CD4-positive, alpha-beta T cell treated with Interleukin-1 beta for 1 hour (primary cell): Measurements from ENCODE around the gene MPG.
A peak's percentile ranks its signal among the peaks of the same experiment; 100 is the strongest.

Experiments
- DNase-seq, 2 donors: peaks; one replicate each; pipeline ENCODE4 v3.0.0-alpha.2; 2020 to 2022

Gene MPG

GRCh38 chr16:118857-119256 is 40.8 kb downstream of the MPG start:
- no peak for DNase-seq

- no peak for DNase-seq
Observed at GRCh38 chr16:119295-119694, 41.3 kb downstream of the MPG start.

- no peak for DNase-seq
Observed at GRCh38 chr16:119835-120491, 41.9 kb downstream of the MPG start.

- DNase-seq, result no peak
Observed at GRCh38 chr16:120756-121155, 42.7 kb downstream of the MPG start.

- no peak for DNase-seq
Observed at GRCh38 chr16:122361-122760, 44.3 kb downstream of the MPG start.

GRCh38 chr16:123558-124350 is 45.7 kb downstream of the MPG start:
- DNase-seq, result peak; percentile 23 to 34

GRCh38 chr16:125011-125410 is 47.0 kb downstream of the MPG start:
- no peak for DNase-seq

GRCh38 chr16:129075-129474 is 51.0 kb downstream of the MPG start:
- DNase-seq, result no peak

GRCh38 chr16:130533-131173 is 52.6 kb downstream of the MPG start:
- no peak for DNase-seq

GRCh38 chr16:132120-132519 is 54.1 kb downstream of the MPG start:
- no peak for DNase-seq

- DNase-seq, result no peak
Observed at GRCh38 chr16:133716-134115, 55.7 kb downstream of the MPG start.
